ENCODE data around the gene AAK1.
"Not testable (repeated sequence)": the region's sequence is repeated elsewhere in the genome, so short reads cannot be mapped to it uniquely, and the experiment has no call there.

The AAK1 gene

DNA sequence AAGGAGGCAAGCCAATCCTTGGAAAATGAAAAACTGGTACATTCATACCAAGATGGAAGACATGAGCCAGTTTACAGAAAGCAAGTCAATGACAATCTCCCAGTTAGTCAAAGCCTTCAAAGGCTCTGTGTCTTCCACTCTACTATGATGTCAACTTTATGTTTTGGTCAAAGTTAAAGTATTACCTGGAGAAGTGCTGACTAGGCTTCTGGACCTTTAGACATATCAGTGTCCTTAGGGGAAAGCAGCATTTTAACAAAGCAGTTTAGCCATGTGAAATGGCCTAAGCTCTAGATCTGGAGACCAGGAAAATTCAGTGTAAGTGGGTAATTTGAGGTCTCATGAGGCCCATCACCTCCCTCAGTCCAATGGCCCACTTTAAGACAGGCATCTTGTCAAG, 30.8 kb downstream of the AAK1 start:
- Mint-ChIP-seq H3K27me3 (ENCODE audit: low read depth) (no peaks in the 10 kb centered on the region), H3K27ac (no peak overlapping the region), H3K9me3 (peaks cover 17% of the 10 kb centered on the region), H3K4me3 (no peak overlapping the region), H3K4me1 (ENCODE audit: low read depth) (peaks cover 35% of the 10 kb centered on the region), H3K36me3 (ENCODE audit: low read depth) (peaks cover 68% of the 10 kb centered on the region)
- no peak for DNase-seq (ENCODE audit: low spot score)

DNA sequence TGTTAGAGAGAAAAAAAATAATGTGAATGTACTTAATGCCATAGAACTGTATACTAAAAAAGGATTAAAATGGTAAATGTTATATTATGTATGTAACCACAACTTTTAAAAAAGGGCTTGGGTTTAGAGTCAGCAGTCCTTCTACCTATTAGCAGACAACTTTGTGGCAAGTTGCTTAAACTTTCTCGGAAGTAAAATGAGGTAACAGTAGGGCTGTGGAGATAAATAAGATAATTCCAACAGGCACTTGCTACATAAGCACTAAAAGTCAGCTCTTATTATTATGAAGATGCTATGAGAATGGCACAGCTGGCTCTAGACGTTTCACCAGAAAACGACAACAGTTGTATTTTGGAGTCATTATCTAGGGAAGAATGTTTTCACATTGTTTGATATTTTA, 31.3 kb downstream of the AAK1 start:
- H3K4me1 Mint-ChIP-seq (ENCODE audit: low read depth): peaks cover 40% of the 10 kb centered on the region

DNA sequence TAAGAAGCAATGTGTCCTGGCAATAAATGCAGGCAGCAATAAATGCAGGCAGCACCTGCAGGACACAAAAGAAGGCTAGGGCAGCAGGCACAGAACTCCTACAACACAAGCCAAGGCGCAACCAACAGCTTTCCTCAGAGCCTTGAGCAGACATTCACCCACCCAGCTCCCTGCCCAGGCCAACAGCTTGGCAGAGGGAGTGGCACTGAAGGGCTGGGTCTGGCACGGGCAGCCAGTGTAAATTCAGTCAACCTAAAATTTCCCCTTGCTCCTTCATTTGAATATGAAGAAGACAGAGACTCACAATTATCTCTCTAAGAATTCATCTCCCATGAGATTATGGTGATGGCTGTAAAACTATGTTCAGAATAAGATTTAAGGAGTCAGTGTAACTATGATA, 35.4 kb downstream of the AAK1 start:
- no peak for DNase-seq (ENCODE audit: low spot score)
- H3K4me3 Mint-ChIP-seq: no peak overlapping the region
- H3K27ac Mint-ChIP-seq: no peak overlapping the region
- no peaks in the 10 kb centered on the region for H3K27me3 Mint-ChIP-seq (ENCODE audit: low read depth)
- peaks cover 68% of the 10 kb centered on the region for H3K36me3 Mint-ChIP-seq (ENCODE audit: low read depth)
- H3K9me3 Mint-ChIP-seq: peaks cover 6% of the 10 kb centered on the region
- peaks cover 53% of the 10 kb centered on the region for H3K4me1 Mint-ChIP-seq (ENCODE audit: low read depth)

More for the DNA sequence above, 31.3 kb downstream of the AAK1 start:
- H3K9me3 Mint-ChIP-seq: peaks cover 17% of the 10 kb centered on the region
- H3K36me3 Mint-ChIP-seq (ENCODE audit: low read depth): peaks cover 73% of the 10 kb centered on the region
- H3K27me3 Mint-ChIP-seq (ENCODE audit: low read depth): no peaks in the 10 kb centered on the region
- H3K27ac Mint-ChIP-seq: no peak overlapping the region
- no peak for DNase-seq (ENCODE audit: low spot score)
- H3K4me3 Mint-ChIP-seq: no peak overlapping the region

DNA sequence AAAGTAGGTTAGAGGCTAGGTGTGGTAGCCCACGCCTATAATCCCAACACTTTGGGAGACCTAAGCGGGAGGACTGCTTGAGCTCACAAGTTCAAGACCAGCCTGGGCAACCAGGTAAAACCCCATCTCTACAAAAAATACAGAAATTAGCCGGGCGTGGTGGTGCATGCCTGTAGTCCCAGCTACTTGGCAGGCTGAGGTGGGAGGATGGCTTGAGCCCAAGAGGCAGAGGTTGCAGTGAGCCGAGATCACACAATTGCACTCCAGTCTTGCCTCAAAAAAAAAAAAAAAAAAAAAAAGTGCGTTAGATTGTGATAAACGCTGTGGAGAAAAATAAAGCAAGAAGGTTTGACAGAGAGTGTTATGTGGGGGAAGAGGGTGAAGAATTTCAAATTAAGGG, 36.8 kb downstream of the AAK1 start:
- H3K4me3 Mint-ChIP-seq; H3K9me3 Mint-ChIP-seq; H3K27ac Mint-ChIP-seq; H3K27me3 Mint-ChIP-seq (ENCODE audit: low read depth); DNase-seq (ENCODE audit: low spot score): not testable (repeated sequence)
- peaks cover 61% of the 10 kb centered on the region for H3K36me3 Mint-ChIP-seq (ENCODE audit: low read depth)
- H3K4me1 Mint-ChIP-seq (ENCODE audit: low read depth): peaks cover 55% of the 10 kb centered on the region

DNA sequence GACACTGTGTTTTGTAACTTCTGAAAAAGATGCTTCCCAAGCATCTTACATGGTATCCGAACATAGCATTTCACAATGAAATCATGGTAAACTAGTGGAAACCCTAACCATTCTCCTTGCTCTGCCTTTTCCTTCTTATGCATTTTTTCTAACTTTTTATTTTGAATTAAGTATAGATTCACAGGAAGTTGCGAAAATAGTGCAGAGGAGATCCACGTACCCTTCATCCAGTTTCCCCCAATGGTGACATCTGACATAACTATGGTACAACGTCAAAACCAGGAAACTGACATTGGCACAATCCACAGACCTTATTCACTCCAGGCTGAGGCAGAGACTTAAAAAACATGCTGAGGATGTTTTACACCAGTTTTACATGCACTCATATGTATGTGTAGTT, 38.3 kb downstream of the AAK1 start:
- Mint-ChIP-seq H3K27ac (no peak overlapping the region), H3K9me3 (peaks cover 3% of the 10 kb centered on the region), H3K4me1 (ENCODE audit: low read depth) (peaks cover 68% of the 10 kb centered on the region)

DNA sequence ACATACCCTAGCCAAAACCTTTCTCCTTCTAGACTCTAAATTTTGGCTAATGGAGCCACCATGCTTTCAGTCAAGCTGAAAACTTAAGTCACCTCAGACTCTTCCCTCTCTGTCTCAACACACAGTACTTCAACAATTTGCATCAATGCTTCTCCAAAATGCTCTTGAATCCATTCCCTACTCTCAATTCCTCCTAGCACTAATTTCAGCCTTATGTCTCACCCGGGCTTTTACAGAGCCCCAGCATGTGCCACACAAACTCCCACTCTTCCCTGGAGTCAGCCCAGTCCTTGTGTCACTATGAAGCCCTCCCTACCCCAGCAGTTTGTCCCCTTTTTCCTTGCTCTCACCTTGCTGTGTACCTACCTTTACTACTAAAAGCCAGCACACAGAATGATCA, 38.7 kb downstream of the AAK1 start:
- H3K9me3 Mint-ChIP-seq: no peaks in the 10 kb centered on the region
- H3K4me1 Mint-ChIP-seq (ENCODE audit: low read depth): peaks cover 73% of the 10 kb centered on the region
- H3K36me3 Mint-ChIP-seq (ENCODE audit: low read depth): peaks cover 56% of the 10 kb centered on the region
- H3K4me3 Mint-ChIP-seq: no peak overlapping the region
- no peaks in the 10 kb centered on the region for H3K27me3 Mint-ChIP-seq (ENCODE audit: low read depth)
- no peak for DNase-seq (ENCODE audit: low spot score)
- no peak overlapping the region for H3K27ac Mint-ChIP-seq

More for the DNA sequence above, 38.3 kb downstream of the AAK1 start:
- no peaks in the 10 kb centered on the region for H3K27me3 Mint-ChIP-seq (ENCODE audit: low read depth)
- H3K4me3 Mint-ChIP-seq: no peak overlapping the region
- H3K36me3 Mint-ChIP-seq (ENCODE audit: low read depth): peaks cover 55% of the 10 kb centered on the region
- no peak for DNase-seq (ENCODE audit: low spot score)

DNA sequence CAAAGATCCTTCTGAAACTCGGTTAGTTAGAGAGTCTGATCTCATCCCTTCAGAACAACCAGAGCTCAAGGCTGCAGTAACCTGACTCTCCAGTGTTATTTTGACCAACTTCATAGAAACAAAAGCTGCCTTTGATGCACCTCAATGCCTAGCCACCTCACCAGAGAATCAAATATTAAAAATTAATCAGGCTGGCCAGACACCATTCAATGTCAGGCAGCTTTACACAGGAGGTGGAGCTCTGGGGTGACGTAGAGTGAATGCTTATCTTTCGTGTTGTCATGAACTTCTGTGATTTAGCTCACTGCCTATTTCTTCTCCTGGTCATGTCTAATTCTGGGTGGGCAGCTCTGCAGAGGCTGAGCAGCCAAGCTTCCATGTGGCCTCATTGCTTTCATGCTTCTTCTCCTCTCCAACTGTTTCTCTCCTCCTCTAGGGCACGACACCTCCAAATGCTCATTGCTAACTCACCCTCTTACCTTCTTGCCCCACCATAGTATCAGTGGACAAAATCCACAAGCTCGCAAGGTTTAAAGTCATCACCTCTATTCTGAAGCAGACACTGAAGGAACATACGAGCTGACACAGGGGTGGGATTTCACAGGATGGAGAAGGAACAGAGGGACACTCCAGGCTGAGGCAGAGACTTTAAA, 39.4 kb downstream of the AAK1 start:
- Mint-ChIP-seq H3K9me3 (no peaks in the 10 kb centered on the region), H3K27me3 (ENCODE audit: low read depth) (no peaks in the 10 kb centered on the region), H3K4me1 (ENCODE audit: low read depth) (peaks cover 75% of the 10 kb centered on the region), H3K36me3 (ENCODE audit: low read depth) (peaks cover 59% of the 10 kb centered on the region), H3K4me3 (no peak overlapping the region), H3K27ac (no peak overlapping the region)
- DNase-seq (ENCODE audit: low spot score): no peak

DNA sequence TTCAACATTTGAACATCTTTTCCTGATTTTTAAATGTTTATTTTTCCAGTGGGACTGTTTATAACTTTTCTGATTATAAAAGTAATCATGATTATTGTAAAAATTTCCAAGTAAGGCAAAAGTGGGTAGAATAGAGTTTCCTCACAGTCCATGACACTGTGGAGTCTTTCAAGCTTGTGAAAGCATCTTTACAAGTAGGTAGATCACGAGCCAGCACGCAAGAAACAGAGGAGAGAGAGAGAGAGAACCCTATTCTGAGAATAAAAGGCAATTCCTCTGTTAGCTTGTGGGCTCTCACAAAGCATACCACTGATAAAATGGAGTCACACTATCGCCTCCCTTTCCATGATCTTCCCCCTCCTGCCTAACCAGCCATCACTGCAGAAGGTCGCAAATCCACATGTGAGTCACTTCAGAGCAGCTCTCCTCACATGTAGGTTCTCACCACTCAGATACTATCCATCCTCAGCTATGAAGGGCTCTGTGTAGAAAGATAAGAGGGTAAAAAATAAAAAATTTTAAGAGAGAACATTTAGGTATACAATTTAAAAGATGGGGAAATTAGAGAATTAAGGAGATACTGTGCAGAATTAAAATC, 40.3 kb downstream of the AAK1 start:
- Mint-ChIP-seq H3K36me3 (ENCODE audit: low read depth) (peaks cover 52% of the 10 kb centered on the region), H3K27ac (peak overlapping the region; percentile 28), H3K4me1 (ENCODE audit: low read depth) (peaks cover 75% of the 10 kb centered on the region), H3K4me3 (peak overlapping the region; percentile 10), H3K27me3 (ENCODE audit: low read depth) (no peaks in the 10 kb centered on the region), H3K9me3 (no peaks in the 10 kb centered on the region)
- no peak for DNase-seq (ENCODE audit: low spot score)

DNA sequence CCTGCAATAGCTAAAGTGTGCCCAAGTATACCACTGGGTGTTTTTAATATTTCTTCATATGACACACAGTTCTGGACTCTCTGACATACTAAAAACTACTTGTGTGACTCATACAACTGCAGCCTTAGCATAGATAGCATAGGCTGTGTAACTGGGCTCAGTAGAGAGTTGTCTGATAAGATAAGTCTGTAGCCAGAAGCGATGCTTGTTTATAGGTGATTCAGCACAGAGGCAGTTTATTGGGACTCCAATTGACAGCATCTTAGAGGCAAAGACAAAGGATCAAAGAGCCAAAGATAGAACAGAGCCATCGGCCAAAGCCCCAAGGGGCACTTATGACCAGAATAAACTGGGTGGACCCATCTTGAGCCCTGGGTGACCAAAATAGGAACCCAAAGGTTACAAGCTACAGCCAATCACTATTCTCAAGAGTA, 42.3 kb downstream of the AAK1 start:
- Mint-ChIP-seq H3K9me3 (no peaks in the 10 kb centered on the region), H3K4me1 (ENCODE audit: low read depth) (peaks cover 77% of the 10 kb centered on the region), H3K36me3 (ENCODE audit: low read depth) (peaks cover 47% of the 10 kb centered on the region), H3K4me3 (peak overlapping the region; percentile 58), H3K27ac (peak overlapping the region; percentile 80), H3K27me3 (ENCODE audit: low read depth) (no peaks in the 10 kb centered on the region)
- peak; percentile 47 for DNase-seq (ENCODE audit: low spot score)

DNA sequence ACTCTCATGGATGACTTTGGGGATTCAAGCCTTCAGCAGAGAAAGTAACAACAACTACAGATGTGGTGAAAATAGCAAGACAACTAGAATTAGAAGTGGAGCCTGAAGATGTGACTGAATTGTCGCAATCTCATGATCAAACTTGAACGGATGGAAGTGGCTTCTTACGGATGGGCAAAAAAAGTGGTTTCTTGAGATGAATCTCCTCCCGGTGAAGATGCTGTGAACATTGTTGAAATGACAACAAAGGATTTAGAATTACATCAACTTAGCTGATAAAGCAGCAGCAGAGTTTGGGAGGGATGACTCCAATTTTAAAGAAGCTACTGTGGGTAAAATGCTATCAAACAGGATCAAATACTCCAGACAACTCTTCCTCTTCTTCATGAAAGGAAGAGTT, 43.1 kb downstream of the AAK1 start:
- DNase-seq (ENCODE audit: low spot score): peak; percentile 55
- Mint-ChIP-seq H3K36me3 (ENCODE audit: low read depth) (peaks cover 45% of the 10 kb centered on the region), H3K9me3 (no peaks in the 10 kb centered on the region), H3K4me1 (ENCODE audit: low read depth) (peaks cover 72% of the 10 kb centered on the region), H3K27ac (peak overlapping the region; percentile 82), H3K27me3 (ENCODE audit: low read depth) (no peaks in the 10 kb centered on the region), H3K4me3 (peak overlapping the region; percentile 58)

DNA sequence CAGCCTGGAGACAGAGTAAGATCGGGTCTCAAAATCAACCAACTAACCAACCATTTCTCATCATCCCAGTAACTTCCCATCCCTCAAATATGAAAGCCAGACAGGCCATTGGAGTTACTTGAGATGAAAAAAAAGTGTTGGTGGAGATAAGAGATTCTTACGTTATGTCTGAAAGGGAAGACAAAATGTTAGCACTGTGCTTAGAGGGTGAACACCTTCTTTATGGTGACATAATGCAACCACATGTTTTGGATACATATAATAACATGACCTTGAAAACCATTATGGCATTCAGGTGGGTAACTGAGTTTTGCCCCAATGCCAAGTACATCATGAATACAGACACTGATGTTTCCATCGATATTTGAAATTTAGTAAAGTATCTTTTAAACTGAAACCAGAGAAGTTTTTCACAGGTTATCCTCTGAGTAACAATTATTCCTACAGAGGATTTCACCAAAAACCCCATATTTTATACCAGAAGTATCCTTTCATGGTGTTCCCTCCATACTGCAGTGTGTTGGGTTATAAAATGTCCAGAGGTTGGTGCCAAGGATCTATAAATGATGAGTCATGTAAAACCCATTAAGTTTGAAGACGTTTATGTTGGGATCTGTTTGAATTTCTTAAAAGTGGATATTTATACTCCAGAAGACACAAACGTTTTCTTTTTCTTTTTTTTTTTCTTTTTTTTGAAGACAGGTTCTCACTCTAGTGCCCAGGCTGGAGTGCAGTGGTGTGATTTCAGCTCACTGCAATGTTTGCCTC, 45.5 kb downstream of the AAK1 start:
- no peaks in the 10 kb centered on the region for H3K9me3 Mint-ChIP-seq
- H3K4me1 Mint-ChIP-seq (ENCODE audit: low read depth): peaks cover 66% of the 10 kb centered on the region
- DNase-seq (ENCODE audit: low spot score): no peak
- no peaks in the 10 kb centered on the region for H3K27me3 Mint-ChIP-seq (ENCODE audit: low read depth)
- peaks cover 38% of the 10 kb centered on the region for H3K36me3 Mint-ChIP-seq (ENCODE audit: low read depth)
- H3K27ac Mint-ChIP-seq: no peak overlapping the region
- no peak overlapping the region for H3K4me3 Mint-ChIP-seq

DNA sequence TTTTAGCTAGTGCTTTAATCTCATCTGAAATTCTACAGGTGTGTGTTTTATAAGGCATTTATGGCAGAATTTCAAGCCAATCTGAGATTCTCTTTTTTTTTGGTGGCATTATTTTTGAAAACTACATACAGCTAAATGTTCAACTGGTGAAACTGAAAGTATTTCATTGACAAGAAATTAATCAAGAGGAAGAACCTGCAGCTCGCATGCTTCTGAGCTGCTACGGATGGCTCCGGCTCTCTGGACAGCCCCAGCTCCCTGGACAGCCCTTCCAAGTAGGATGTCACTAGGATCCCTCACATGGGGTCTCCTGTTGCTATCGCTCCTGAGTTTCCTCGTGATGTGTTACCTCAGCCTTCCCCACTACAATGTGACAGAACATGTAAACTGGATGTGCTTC, 46.4 kb downstream of the AAK1 start:
- H3K4me3 Mint-ChIP-seq: peak overlapping the region; percentile 15

DNA sequence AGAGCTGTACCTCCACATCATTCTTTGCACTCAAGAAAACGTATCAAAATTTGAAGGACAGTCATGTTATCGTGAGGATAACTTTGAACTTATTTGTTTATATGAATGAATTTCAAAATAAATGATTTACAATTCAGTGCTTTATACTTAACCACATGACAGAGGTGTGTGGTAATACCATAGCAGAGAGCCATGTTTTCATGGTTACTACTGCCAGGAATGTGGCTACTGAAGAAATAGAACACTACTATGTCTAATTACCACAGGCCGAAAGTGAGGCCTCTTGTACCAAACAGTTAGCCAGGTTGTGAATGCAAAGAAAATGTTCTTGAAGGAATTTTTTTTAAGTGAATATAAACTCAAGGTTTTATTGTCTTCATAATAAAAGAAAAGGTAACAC, 49.2 kb downstream of the AAK1 start:
- H3K9me3 Mint-ChIP-seq: no peaks in the 10 kb centered on the region
- no peak overlapping the region for H3K4me3 Mint-ChIP-seq
- no peaks in the 10 kb centered on the region for H3K27me3 Mint-ChIP-seq (ENCODE audit: low read depth)
- peaks cover 26% of the 10 kb centered on the region for H3K36me3 Mint-ChIP-seq (ENCODE audit: low read depth)
- no peak for DNase-seq (ENCODE audit: low spot score)
- H3K4me1 Mint-ChIP-seq (ENCODE audit: low read depth): peaks cover 55% of the 10 kb centered on the region
- no peak overlapping the region for H3K27ac Mint-ChIP-seq

More for the DNA sequence above, 46.4 kb downstream of the AAK1 start:
- peaks cover 37% of the 10 kb centered on the region for H3K36me3 Mint-ChIP-seq (ENCODE audit: low read depth)
- H3K27ac Mint-ChIP-seq: peak overlapping the region; percentile 31
- peaks cover 67% of the 10 kb centered on the region for H3K4me1 Mint-ChIP-seq (ENCODE audit: low read depth)
- no peak for DNase-seq (ENCODE audit: low spot score)
- H3K27me3 Mint-ChIP-seq (ENCODE audit: low read depth): no peaks in the 10 kb centered on the region
- no peaks in the 10 kb centered on the region for H3K9me3 Mint-ChIP-seq

DNA sequence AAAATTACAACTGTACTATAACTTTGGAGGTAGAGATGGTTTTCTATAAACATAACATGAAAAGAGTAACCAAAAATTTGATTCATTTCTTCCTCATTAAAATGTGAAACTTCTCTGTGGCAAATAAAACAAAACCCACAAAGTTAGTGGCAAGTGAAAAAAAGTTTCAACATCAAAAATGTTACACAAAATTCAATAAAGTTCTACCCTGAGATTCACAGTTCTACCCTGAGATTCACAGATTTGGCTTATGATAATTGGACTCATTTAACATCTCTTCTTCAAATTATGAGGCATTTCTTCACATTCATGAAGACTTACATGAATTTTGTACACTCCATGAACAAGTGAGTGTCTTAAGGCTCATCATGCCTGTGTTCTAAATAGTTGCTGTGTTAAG, 51.0 kb downstream of the AAK1 start:
- H3K4me1 Mint-ChIP-seq (ENCODE audit: low read depth): peaks cover 51% of the 10 kb centered on the region
- H3K27ac Mint-ChIP-seq: no peak overlapping the region

More for the DNA sequence above, 51.0 kb downstream of the AAK1 start:
- Mint-ChIP-seq H3K9me3 (no peaks in the 10 kb centered on the region), H3K36me3 (ENCODE audit: low read depth) (peaks cover 20% of the 10 kb centered on the region), H3K27me3 (ENCODE audit: low read depth) (no peaks in the 10 kb centered on the region), H3K4me3 (no peak overlapping the region)
- no peak for DNase-seq (ENCODE audit: low spot score)

Measured in T-helper 2 cell treated with Interferon-gamma antibody and Interleukin-4, amounts not matched to agents 5 μg/mL and 100 μg/mL, for 36 hours (primary cell).